Measurements from ENCODE around the gene JAG1.
"Not testable (repeated sequence)": the region's sequence is repeated elsewhere in the genome, so short reads cannot be mapped to it uniquely, and the experiment has no call there.

JAG1 gene

DNA sequence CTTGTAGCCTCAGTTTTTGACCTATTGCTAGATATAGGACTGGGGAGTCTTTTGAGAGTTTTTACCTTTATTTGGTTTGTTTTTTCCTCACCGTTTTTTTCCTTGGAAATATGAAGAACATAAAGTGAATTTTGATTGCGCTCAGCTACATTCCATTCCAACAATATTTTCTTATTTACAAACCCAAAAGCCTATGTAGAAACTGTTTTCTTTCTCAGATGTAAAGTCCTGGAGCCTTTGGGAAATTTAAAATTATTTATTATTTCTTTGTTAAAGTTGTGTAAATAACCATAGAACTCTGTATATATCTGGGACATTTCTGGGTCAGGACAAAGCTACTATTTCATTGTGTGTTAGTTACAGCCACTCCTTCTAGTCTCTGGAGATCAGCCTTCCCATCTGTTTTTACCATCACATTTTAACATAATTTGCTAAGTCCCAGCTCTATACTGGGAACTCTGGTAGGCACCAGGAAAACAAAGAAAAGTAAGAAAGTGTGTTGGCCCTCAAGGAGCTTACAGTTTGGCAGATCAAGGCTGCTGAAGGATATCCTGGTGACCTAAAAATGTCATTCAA is 68.8 kb downstream of the JAG1 start:
- no peak for DNase-seq

DNA sequence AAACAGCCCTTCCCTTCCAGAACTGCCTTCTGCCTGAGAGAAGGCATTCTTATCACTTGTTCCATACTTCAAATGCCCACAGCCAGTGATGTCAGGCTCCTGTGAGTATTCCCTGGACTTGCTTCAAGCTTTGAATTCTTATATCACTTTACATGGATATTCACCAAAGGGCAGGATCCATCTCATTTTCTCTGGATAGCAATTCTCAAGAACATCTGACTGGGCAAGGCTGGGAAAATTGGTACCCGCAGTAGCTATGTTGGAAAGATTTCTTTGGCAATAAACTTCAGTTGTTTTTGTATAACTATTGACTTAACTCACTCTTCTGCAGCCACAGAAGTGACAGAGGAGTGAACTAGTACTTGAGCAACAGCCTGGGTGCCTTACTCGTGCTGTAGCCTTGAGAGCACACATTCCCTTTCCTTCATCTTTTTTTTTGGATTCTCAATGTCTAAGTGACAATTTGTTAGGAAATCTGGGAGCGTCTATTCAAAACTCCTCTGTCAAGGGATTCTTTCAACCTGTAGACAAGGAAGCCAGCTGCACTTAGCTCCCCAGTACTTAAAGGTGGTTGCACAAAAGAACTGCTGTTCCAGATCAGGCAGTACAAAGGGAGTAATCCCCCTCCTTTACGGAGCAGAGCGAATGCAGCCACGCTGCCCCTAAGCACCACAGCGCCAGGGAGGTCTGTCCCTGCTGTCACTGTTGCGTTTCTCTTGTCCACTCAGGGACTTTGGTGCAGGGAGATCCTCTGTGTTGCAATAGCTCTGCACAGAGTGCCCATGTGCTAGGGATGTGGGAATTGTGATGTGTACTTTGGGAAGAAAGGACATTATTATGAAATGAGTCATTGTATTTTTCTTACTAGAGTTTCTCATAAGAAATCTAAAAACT is 69.6 kb downstream of the JAG1 start:
- no peak for DNase-seq

DNA sequence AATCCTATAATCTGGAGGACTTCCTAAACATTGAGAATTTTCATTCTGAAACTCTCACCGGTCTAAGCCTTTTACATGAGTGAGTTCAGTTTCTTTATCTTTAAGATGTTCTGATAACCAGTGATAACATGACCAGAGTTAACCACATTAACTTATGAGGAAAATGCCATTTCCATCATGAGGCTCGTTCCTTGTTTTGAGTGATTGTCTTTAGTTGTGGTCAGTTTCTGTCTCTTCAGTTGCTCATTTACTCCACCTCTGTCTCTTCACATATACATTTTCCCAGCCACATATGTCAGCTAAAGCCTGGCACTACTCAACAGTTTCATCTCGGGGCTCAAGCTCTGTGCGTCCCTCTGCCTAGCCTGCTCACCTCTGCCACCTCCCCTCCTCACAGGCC is 70.4 kb downstream of the JAG1 start:
- DNase-seq, result no peak

- no peak for DNase-seq
These were observed 71.5 kb downstream of the JAG1 start for GRCh38 chr20:10602221-10602871.

GRCh38 chr20:10597637-10598036 is 76.2 kb downstream of the JAG1 start:
- no peak for DNase-seq

GRCh38 chr20:10596710-10597121 is 77.1 kb downstream of the JAG1 start:
- DNase-seq, result no peak

- no peak for DNase-seq
These were observed 77.8 kb downstream of the JAG1 start for GRCh38 chr20:10595985-10596384.

- no peak for DNase-seq
These were observed 78.5 kb downstream of the JAG1 start for GRCh38 chr20:10595266-10595665.

DNA sequence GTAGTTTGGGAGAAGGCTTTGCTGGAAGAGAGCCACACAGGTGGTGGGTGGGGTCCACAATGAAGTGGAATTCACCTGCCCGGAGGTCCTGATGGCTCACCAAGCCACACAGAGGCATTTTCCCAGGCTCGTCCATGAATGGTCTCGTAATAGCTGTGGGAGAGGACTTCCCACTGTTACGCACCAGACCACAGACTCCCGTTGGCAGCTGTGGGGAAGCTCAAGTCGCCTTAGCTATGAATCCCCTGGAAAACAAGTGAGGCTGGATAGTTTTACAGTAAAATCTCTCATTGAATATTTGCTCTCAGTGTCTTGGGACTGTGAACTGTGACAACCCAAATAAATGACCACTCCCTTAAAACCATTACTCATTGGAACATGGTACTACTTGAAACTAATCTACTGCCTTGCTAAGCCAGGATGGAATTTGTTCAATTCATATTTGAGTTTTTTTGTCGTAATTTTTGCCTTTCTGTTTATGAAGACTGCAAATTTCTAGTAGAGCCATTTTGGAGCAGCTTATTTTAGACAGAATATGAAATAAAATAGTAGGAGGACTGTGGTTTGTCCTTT is 79.4 kb downstream of the JAG1 start:
- no peak for DNase-seq

GRCh38 chr20:10591946-10592521 is 81.8 kb downstream of the JAG1 start:
- no peak for DNase-seq

DNA sequence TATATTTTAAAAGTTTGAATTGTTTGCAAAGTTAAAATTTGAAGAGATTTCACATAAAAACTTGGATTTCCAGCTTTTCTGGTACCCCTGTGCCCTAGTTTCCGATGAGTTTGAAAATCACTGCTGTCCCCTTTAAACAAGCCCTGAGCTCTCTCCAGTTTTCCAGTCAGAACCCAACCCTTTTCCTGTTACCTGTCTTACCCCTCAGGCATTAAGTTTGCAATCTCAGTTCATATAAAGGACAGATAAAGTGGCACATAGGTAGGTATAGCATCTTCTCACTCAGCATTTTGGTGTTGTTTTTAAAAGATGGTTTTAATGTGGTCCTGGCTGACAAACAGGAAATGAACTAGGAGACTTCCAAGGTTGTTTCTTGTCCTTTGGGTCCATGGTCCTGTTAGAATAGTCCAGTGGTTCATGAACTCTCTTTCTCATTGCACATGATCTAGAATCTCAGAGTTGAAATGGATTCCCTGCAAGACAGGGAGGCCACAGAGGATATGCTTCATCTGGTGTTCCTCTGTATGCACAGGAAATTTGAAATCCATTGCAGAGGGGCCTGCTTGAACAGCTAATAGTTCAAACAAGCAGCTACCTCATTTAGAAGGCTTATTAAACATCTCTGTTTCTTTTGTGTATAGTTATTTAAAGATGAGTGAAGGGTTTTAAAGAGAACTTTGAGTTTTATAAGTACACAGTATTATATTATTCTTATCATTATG is 82.7 kb downstream of the JAG1 start:
- DNase-seq, result no peak

- DNase-seq, result not testable (repeated sequence)
These were observed 83.4 kb downstream of the JAG1 start for GRCh38 chr20:10590446-10590845.
